OCI-LY1 (cell line): ENCODE results near the gene TMEM200A.

Experiments
- H2AFZ ChIP-seq: fragments of 200-600 bp; sonication (generic), shearing (Covaris generic); 2 replicates; pipeline ENCODE4 v1.6.0; 2014; ENCODE audit warnings: antibody characterized with exemption, mild to moderate bottlenecking, low read length
- H3F3A ChIP-seq: fragments of 200-600 bp; sonication (generic), shearing (Covaris generic); 2 replicates; pipeline ENCODE4 v1.6.0; 2014; ENCODE audit warnings: mild to moderate bottlenecking, antibody characterized with exemption, low read length, moderate library complexity; ENCODE audit not compliant: insufficient read depth
- H3K27ac ChIP-seq: fragments of 200-600 bp; sonication (generic); 2 replicates; pipeline ENCODE4 v1.5.1; 2014; ENCODE audit warnings: low read length, mixed run types, mild to moderate bottlenecking, low read depth; ENCODE audit not compliant: poor library complexity, severe bottlenecking
- H3K27me3 ChIP-seq: fragments of 200-600 bp; sonication (generic); 2 replicates; pipeline ENCODE4 v1.6.0; 2014; ENCODE audit warnings: antibody characterized with exemption, mild to moderate bottlenecking, low read length, moderate library complexity; ENCODE audit not compliant: insufficient read depth
- H3K36me3 ChIP-seq: fragments of 200-600 bp; sonication (generic); 2 replicates; pipeline ENCODE4 v1.6.1; 2014; ENCODE audit warnings: mild to moderate bottlenecking, antibody characterized with exemption, low read length, moderate library complexity, mixed read lengths; ENCODE audit not compliant: insufficient read depth
- H3K4me1 ChIP-seq: fragments of 200-600 bp; sonication (generic); 2 replicates; pipeline ENCODE4 v1.5.1; 2014; ENCODE audit warnings: mild to moderate bottlenecking, low read length, moderate library complexity; ENCODE audit not compliant: insufficient read depth, severe bottlenecking
- H3K4me2 ChIP-seq: fragments of 200-600 bp; sonication (generic), shearing (Covaris generic); 2 replicates; pipeline ENCODE4 v1.6.1; 2014; ENCODE audit warnings: low read length
- H3K4me3 ChIP-seq: fragments of 200-600 bp; sonication (generic); 2 replicates; pipeline ENCODE4 v1.5.1; 2014; ENCODE audit warnings: low read length, low read depth, mild to moderate bottlenecking, mixed read lengths; ENCODE audit not compliant: poor library complexity, severe bottlenecking
- H3K79me2 ChIP-seq: fragments of 200-600 bp; shearing (Covaris generic); 2 replicates; pipeline ENCODE4 v1.6.1; 2016; ENCODE audit warnings: mixed run types, low read length, mixed read lengths; ENCODE audit not compliant: insufficient read depth
- H3K9ac ChIP-seq: fragments of 200-600 bp; sonication (generic), shearing (Covaris generic); 2 replicates; pipeline ENCODE4 v1.6.1; 2014; ENCODE audit warnings: mild to moderate bottlenecking, low read length, mixed read lengths
- H3K9me2 ChIP-seq: fragments of 200-600 bp; sonication (generic), shearing (Covaris generic); 2 replicates; pipeline ENCODE4 v1.6.1; 2014; ENCODE audit warnings: low read depth, mild to moderate bottlenecking, low read length, mixed read lengths
- H3K9me3 ChIP-seq: fragments of 200-600 bp; shearing (Covaris generic); 2 replicates; pipeline ENCODE4 v1.6.1; 2014; ENCODE audit warnings: low read length, mixed read lengths
- H4K20me1 ChIP-seq: fragments of 200-600 bp; sonication (generic), shearing (Covaris generic); 2 replicates; pipeline ENCODE4 v1.6.0; 2016; ENCODE audit warnings: mild to moderate bottlenecking, low read length; ENCODE audit not compliant: insufficient read depth
- CTCF ChIP-seq: fragments of 200-600 bp; sonication (generic), shearing (Covaris generic); IDR thresholded peaks from 2 replicates; pipeline ENCODE4 v1.5.1; 2017; ENCODE audit warnings: mild to moderate bottlenecking, antibody characterized with exemption, low read length, moderate library complexity, mixed read lengths
- EZH2 ChIP-seq: fragments of 200-600 bp; sonication (generic), shearing (Covaris generic); IDR thresholded peaks from 2 replicates; pipeline ENCODE4 v1.8.0; 2017; ENCODE audit warnings: borderline replicate concordance, mixed run types, mild to moderate bottlenecking, antibody characterized with exemption, low read length, moderate library complexity, mixed read lengths

Gene TMEM200A

GRCh38 chr6:130482645-130483390 is 117.0 kb downstream of the TMEM200A start:
- Histone ChIP-seq H2AFZ (no peak overlapping the region), H4K20me1 (no peaks in the 10 kb centered on the region), H3K4me2 (no peak overlapping the region), H3K4me1 (no peaks in the 10 kb centered on the region), H3K9ac (no peak overlapping the region), H3K4me3 (no peak overlapping the region), H3K27ac (no peak overlapping the region), H3K27me3 (no peaks in the 10 kb centered on the region), H3K79me2 (no peaks in the 10 kb centered on the region), H3F3A (no peaks in the 10 kb centered on the region), H3K36me3 (no peaks in the 10 kb centered on the region), H3K9me3 (no peaks in the 10 kb centered on the region), H3K9me2 (no peaks in the 10 kb centered on the region)
- no peak for TF ChIP-seq EZH2
- TF ChIP-seq CTCF = no peak

GRCh38 chr6:130485870-130486269 is 120.1 kb downstream of the TMEM200A start:
- Histone ChIP-seq H3K9ac (no peak overlapping the region), H3K9me3 (no peaks in the 10 kb centered on the region), H3K4me3 (no peak overlapping the region), H3K27me3 (no peaks in the 10 kb centered on the region), H3K27ac (no peak overlapping the region), H4K20me1 (no peaks in the 10 kb centered on the region), H3K36me3 (no peaks in the 10 kb centered on the region), H3K4me1 (no peaks in the 10 kb centered on the region), H3K79me2 (no peaks in the 10 kb centered on the region), H3F3A (no peaks in the 10 kb centered on the region), H2AFZ (no peak overlapping the region), H3K4me2 (no peak overlapping the region), H3K9me2 (no peaks in the 10 kb centered on the region)
- TF ChIP-seq CTCF (no peak), EZH2 (no peak)

- H3F3A ChIP-seq = no peaks in the 10 kb centered on the region
- H3K9me3 ChIP-seq = no peaks in the 10 kb centered on the region
- H3K79me2 ChIP-seq = no peaks in the 10 kb centered on the region
- TF ChIP-seq EZH2 (no peak), CTCF (no peak)
- H2AFZ ChIP-seq = no peak overlapping the region
- H3K9me2 ChIP-seq = no peaks in the 10 kb centered on the region
- no peaks in the 10 kb centered on the region for H4K20me1 ChIP-seq
- no peak overlapping the region for H3K27ac ChIP-seq
- no peaks in the 10 kb centered on the region for H3K4me1 ChIP-seq
- no peak overlapping the region for H3K9ac ChIP-seq
- no peak overlapping the region for H3K4me3 ChIP-seq
- H3K27me3 ChIP-seq = no peaks in the 10 kb centered on the region
- no peak overlapping the region for H3K4me2 ChIP-seq
- H3K36me3 ChIP-seq = no peaks in the 10 kb centered on the region
These were observed 120.6 kb downstream of the TMEM200A start for GRCh38 chr6:130486417-130486816.
